WTC11 (cell line): ENCODE results near the gene PREB. TPM values are rescaled to one million over a fixed set of nuclear protein-coding genes. Genes with fewer than 3 reads are reported as not detected.

Experiments
- ATAC-seq: fragments of 200-7000 bp; cut with Tn5 transposase; 2 replicates; pipeline ENCODE4 v1.10.0; 2021; ENCODE audit warnings: mild to moderate bottlenecking, moderate library complexity
- CTCF ChIA-PET: fragments of 300-600 bp; sonication (Branson Sonifier 250); formaldehyde crosslinking; loops from one replicate; lab custom pipeline; 2021; ENCODE audit warnings: antibody characterized with exemption; lab: Charles Lee
- POLR2A ChIA-PET: fragments of 350-600 bp; sonication (Branson Sonifier 250); formaldehyde crosslinking; loops from one replicate; lab custom pipeline; 2021; ENCODE audit warnings: antibody characterized with exemption; lab: Charles Lee
- DNase-seq: peaks from one replicate; pipeline ENCODE4 v3.0.0; 2021; ENCODE audit warnings: low spot score
- H3K27ac Mint-ChIP-seq: 2 replicates; pipeline ENCODE4 v1.8.0; 2021; ENCODE audit warnings: mixed read lengths
- H3K27me3 Mint-ChIP-seq: 2 replicates; pipeline ENCODE4 v1.8.0; 2021; ENCODE audit warnings: low read depth, mild to moderate bottlenecking, moderate library complexity, mixed read lengths
- H3K36me3 Mint-ChIP-seq: 2 replicates; pipeline ENCODE4 v1.8.0; 2021; ENCODE audit warnings: mixed read lengths
- H3K4me1 Mint-ChIP-seq: 2 replicates; pipeline ENCODE4 v1.8.0; 2022; ENCODE audit warnings: mixed read lengths
- H3K4me3 Mint-ChIP-seq: 2 replicates; pipeline ENCODE4 v1.8.0; 2021; ENCODE audit warnings: mild to moderate bottlenecking, moderate library complexity, mixed read lengths
- H3K9me3 Mint-ChIP-seq: 2 replicates; pipeline ENCODE4 v1.8.0; 2021; ENCODE audit warnings: mixed read lengths
- ATF1 ChIP-seq: sonication (generic); formaldehyde crosslinking; IDR thresholded peaks from 2 replicates; pipeline ENCODE4 v1.8.1; 2023; ENCODE audit warnings: mild to moderate bottlenecking, moderate library complexity, missing genetic modification reagents
- ATF3 ChIP-seq: sonication (generic); formaldehyde crosslinking; conservative IDR thresholded peaks from 2 replicates; pipeline ENCODE4 v1.8.1; 2022; ENCODE audit warnings: mild to moderate bottlenecking, missing genetic modification reagents
- EMX1 ChIP-seq: fragments of 250-450 bp; sonication (Bioruptor Pico); IDR thresholded peaks from 2 replicates; pipeline ENCODE4 v1.8.0; 2021; ENCODE audit warnings: mild to moderate bottlenecking
- ETV6 ChIP-seq: sonication (generic); formaldehyde crosslinking; IDR thresholded peaks from 2 replicates; pipeline ENCODE4 v1.8.1; 2022; ENCODE audit warnings: mild to moderate bottlenecking, missing genetic modification reagents
- GRHL2 ChIP-seq: fragments of 250-450 bp; sonication (Bioruptor Pico); IDR thresholded peaks from 2 replicates; pipeline ENCODE4 v1.8.0; 2022; ENCODE audit warnings: mild to moderate bottlenecking, moderate library complexity; ENCODE audit not compliant: insufficient replicate concordance, severe bottlenecking
- HMGA2 ChIP-seq: fragments of 250-450 bp; sonication (Bioruptor Pico); IDR thresholded peaks from 2 replicates; pipeline ENCODE4 v1.4.0; 2021; ENCODE audit warnings: mild to moderate bottlenecking, moderate library complexity
- IRF2 ChIP-seq: sonication (generic); formaldehyde crosslinking; IDR thresholded peaks from 2 replicates; pipeline ENCODE4 v1.8.0; 2022; ENCODE audit warnings: low read depth, missing genetic modification reagents, borderline replicate concordance
- MLX ChIP-seq: sonication (generic); formaldehyde crosslinking; IDR thresholded peaks from 2 replicates; pipeline ENCODE4 v1.8.1; 2023; ENCODE audit warnings: mild to moderate bottlenecking, missing genetic modification reagents, moderate library complexity
- NFYB ChIP-seq: sonication (generic); formaldehyde crosslinking; conservative IDR thresholded peaks from 2 replicates; pipeline ENCODE4 v1.8.0; 2022; ENCODE audit warnings: low read depth, missing genetic modification reagents
- RORB ChIP-seq: fragments of 250-450 bp; sonication (Bioruptor Pico); IDR thresholded peaks from 2 replicates; pipeline ENCODE4 v1.9.0; 2021; ENCODE audit warnings: mild to moderate bottlenecking
- SP1 ChIP-seq: sonication (generic); formaldehyde crosslinking; conservative IDR thresholded peaks from 2 replicates; pipeline ENCODE4 v1.8.1; 2022; ENCODE audit warnings: missing genetic modification reagents
- TP53 ChIP-seq: sonication (generic); formaldehyde crosslinking; IDR thresholded peaks from 2 replicates; pipeline ENCODE4 v1.8.1; 2023; ENCODE audit warnings: mild to moderate bottlenecking, missing genetic modification reagents
- ZNF121 ChIP-seq: sonication (generic); formaldehyde crosslinking; IDR thresholded peaks from 2 replicates; pipeline ENCODE4 v1.8.0; 2023; ENCODE audit warnings: missing genetic modification reagents
- ZNF416 ChIP-seq: fragments of 250-450 bp; sonication (Bioruptor Pico); IDR thresholded peaks from 2 replicates; pipeline ENCODE4 v1.9.0; 2021; ENCODE audit warnings: mild to moderate bottlenecking, inconsistent platforms
- total RNA-seq: library from RNA; stranded (reverse); gene quantifications from 3 replicates; pipeline ENCODE4 v1.2.3, GENCODE V29; 2021
- TF ChIP-seq, protein P1 (sequence below): sonication (generic); formaldehyde crosslinking; IDR thresholded peaks from 2 replicates; pipeline ENCODE4 v1.8.1; 2022; ENCODE audit warnings: missing genetic modification reagents, borderline replicate concordance
- TF ChIP-seq, protein P2 (sequence below): sonication (generic); formaldehyde crosslinking; IDR thresholded peaks from 2 replicates; pipeline ENCODE4 v1.8.0; 2023; ENCODE audit warnings: missing genetic modification reagents, mild to moderate bottlenecking, borderline replicate concordance
- TF ChIP-seq, protein P3 (sequence below): sonication (generic); formaldehyde crosslinking; IDR thresholded peaks from 2 replicates; pipeline ENCODE4 v1.8.1; 2023; ENCODE audit warnings: mild to moderate bottlenecking, missing genetic modification reagents
- TF ChIP-seq, protein P4 (sequence below): sonication (generic); formaldehyde crosslinking; IDR thresholded peaks from 2 replicates; pipeline ENCODE4 v1.8.1; 2023; ENCODE audit warnings: mild to moderate bottlenecking, missing genetic modification reagents, borderline replicate concordance
- TF ChIP-seq, protein P5 (sequence below): sonication (generic); formaldehyde crosslinking; IDR thresholded peaks from 2 replicates; pipeline ENCODE4 v1.8.0; 2022; ENCODE audit warnings: mild to moderate bottlenecking, missing genetic modification reagents

PREB gene
- total RNA-seq, 1 experiment from 2014 or later = 69.2 TPM

GRCh38 chr2:27085062-27085672 is 49.3 kb downstream of the PREB start (continued):
- TF ChIP-seq ETV6 (CRISPR knock-in tag) (no peak), ZNF121 (CRISPR knock-in tag) (no peak), ATF1 (no peak), RORB (no peak), IRF2 (CRISPR knock-in tag) (no peak), ZNF416 (CRISPR knock-in tag) (no peak)
- TF ChIP-seq, protein P1, sequence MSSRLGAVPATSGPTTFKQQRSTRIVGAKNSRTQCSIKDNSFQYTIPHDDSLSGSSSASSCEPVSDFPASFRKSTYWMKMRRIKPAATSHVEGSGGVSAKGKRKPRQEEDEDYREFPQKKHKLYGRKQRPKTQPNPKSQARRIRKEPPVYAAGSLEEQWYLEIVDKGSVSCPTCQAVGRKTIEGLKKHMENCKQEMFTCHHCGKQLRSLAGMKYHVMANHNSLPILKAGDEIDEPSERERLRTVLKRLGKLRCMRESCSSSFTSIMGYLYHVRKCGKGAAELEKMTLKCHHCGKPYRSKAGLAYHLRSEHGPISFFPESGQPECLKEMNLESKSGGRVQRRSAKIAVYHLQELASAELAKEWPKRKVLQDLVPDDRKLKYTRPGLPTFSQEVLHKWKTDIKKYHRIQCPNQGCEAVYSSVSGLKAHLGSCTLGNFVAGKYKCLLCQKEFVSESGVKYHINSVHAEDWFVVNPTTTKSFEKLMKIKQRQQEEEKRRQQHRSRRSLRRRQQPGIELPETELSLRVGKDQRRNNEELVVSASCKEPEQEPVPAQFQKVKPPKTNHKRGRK (CRISPR knock-in tag) = no peak
- TF ChIP-seq, protein P2, sequence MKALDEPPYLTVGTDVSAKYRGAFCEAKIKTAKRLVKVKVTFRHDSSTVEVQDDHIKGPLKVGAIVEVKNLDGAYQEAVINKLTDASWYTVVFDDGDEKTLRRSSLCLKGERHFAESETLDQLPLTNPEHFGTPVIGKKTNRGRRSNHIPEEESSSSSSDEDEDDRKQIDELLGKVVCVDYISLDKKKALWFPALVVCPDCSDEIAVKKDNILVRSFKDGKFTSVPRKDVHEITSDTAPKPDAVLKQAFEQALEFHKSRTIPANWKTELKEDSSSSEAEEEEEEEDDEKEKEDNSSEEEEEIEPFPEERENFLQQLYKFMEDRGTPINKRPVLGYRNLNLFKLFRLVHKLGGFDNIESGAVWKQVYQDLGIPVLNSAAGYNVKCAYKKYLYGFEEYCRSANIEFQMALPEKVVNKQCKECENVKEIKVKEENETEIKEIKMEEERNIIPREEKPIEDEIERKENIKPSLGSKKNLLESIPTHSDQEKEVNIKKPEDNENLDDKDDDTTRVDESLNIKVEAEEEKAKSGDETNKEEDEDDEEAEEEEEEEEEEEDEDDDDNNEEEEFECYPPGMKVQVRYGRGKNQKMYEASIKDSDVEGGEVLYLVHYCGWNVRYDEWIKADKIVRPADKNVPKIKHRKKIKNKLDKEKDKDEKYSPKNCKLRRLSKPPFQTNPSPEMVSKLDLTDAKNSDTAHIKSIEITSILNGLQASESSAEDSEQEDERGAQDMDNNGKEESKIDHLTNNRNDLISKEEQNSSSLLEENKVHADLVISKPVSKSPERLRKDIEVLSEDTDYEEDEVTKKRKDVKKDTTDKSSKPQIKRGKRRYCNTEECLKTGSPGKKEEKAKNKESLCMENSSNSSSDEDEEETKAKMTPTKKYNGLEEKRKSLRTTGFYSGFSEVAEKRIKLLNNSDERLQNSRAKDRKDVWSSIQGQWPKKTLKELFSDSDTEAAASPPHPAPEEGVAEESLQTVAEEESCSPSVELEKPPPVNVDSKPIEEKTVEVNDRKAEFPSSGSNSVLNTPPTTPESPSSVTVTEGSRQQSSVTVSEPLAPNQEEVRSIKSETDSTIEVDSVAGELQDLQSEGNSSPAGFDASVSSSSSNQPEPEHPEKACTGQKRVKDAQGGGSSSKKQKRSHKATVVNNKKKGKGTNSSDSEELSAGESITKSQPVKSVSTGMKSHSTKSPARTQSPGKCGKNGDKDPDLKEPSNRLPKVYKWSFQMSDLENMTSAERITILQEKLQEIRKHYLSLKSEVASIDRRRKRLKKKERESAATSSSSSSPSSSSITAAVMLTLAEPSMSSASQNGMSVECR = no peak
- TF ChIP-seq, all 79 proteins: peak for 0

DNA sequence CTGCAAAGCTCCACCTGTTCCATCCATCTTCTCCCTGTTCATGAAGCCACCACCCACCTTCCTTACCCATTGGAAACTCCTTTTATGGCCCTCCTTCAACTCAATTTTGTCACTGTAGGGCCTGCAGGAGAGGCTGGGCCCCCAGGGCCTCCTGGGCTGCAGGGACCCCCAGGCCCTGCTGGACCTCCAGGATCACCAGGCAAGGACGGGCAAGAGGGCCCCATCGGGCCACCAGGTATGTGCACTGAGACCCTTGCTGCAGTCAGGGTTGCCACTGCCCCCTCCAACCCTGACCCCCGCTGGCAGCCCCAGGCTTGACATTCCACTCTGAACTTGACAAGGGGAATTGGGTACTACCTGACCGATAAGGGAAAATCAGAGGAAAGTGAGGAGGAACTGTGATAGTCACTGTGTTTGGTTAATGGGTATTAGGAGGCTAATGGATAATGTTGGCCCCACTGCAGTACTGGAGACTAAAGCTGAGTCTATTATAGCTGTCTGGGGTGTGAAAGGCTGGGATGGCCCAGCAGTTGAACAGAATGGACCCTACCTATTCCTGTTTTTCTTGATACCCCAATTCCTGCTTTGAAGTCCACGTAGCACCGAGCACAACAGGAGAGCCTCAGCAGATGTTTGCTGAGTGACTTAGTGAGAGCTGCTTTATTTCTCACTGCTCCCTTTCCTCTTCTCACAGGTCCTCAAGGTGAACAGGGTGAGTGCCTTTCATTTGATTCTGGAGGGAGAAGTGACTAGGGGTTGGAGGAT is 50.0 kb downstream of the PREB start:
- Mint-ChIP-seq H3K4me3 (no peak overlapping the region), H3K9me3 (no peaks in the 10 kb centered on the region), H3K36me3 (no peaks in the 10 kb centered on the region), H3K27me3 (peaks cover 23% of the 10 kb centered on the region), H3K27ac (no peak overlapping the region), H3K4me1 (peaks cover 27% of the 10 kb centered on the region)
- ChIA-PET CTCF (interaction anchor here (1.6 to 6.4 kb wide), 4 partner anchors 9 to 123 kb away, joined by 4 to 50 read pairs (median 18); partner anchors contain the start of gene OST4), POLR2A (interaction anchor here (0.9 to 2.6 kb wide), 2 partner anchors 13 to 32 kb away, joined by 3 to 11 read pairs; partner anchors contain the start of gene OST4)
- no peak for ATAC-seq
- no peak for DNase-seq
- TF ChIP-seq, protein P3, sequence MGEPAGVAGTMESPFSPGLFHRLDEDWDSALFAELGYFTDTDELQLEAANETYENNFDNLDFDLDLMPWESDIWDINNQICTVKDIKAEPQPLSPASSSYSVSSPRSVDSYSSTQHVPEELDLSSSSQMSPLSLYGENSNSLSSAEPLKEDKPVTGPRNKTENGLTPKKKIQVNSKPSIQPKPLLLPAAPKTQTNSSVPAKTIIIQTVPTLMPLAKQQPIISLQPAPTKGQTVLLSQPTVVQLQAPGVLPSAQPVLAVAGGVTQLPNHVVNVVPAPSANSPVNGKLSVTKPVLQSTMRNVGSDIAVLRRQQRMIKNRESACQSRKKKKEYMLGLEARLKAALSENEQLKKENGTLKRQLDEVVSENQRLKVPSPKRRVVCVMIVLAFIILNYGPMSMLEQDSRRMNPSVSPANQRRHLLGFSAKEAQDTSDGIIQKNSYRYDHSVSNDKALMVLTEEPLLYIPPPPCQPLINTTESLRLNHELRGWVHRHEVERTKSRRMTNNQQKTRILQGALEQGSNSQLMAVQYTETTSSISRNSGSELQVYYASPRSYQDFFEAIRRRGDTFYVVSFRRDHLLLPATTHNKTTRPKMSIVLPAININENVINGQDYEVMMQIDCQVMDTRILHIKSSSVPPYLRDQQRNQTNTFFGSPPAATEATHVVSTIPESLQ (CRISPR knock-in tag) = no peak
- TF ChIP-seq ATF3 (CRISPR knock-in tag) = no peak
- TF ChIP-seq, protein P4, sequence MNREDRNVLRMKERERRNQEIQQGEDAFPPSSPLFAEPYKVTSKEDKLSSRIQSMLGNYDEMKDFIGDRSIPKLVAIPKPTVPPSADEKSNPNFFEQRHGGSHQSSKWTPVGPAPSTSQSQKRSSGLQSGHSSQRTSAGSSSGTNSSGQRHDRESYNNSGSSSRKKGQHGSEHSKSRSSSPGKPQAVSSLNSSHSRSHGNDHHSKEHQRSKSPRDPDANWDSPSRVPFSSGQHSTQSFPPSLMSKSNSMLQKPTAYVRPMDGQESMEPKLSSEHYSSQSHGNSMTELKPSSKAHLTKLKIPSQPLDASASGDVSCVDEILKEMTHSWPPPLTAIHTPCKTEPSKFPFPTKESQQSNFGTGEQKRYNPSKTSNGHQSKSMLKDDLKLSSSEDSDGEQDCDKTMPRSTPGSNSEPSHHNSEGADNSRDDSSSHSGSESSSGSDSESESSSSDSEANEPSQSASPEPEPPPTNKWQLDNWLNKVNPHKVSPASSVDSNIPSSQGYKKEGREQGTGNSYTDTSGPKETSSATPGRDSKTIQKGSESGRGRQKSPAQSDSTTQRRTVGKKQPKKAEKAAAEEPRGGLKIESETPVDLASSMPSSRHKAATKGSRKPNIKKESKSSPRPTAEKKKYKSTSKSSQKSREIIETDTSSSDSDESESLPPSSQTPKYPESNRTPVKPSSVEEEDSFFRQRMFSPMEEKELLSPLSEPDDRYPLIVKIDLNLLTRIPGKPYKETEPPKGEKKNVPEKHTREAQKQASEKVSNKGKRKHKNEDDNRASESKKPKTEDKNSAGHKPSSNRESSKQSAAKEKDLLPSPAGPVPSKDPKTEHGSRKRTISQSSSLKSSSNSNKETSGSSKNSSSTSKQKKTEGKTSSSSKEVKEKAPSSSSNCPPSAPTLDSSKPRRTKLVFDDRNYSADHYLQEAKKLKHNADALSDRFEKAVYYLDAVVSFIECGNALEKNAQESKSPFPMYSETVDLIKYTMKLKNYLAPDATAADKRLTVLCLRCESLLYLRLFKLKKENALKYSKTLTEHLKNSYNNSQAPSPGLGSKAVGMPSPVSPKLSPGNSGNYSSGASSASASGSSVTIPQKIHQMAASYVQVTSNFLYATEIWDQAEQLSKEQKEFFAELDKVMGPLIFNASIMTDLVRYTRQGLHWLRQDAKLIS = no peak
- TF ChIP-seq NFYB (CRISPR knock-in tag) = no peak
- no peak for TF ChIP-seq MLX (CRISPR knock-in tag)
- TF ChIP-seq EMX1 (CRISPR knock-in tag) = no peak
- TF ChIP-seq GRHL2 (CRISPR knock-in tag) = no peak
- TF ChIP-seq, protein P5, sequence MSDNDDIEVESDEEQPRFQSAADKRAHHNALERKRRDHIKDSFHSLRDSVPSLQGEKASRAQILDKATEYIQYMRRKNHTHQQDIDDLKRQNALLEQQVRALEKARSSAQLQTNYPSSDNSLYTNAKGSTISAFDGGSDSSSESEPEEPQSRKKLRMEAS = no peak
- TF ChIP-seq SP1 (CRISPR knock-in tag) = no peak
- TF ChIP-seq RORB = no peak
- TF ChIP-seq, protein P1 (CRISPR knock-in tag) = no peak
- TF ChIP-seq TP53 (CRISPR knock-in tag) = no peak
- TF ChIP-seq HMGA2 = no peak
